Calu3 (cell line): Measurements from ENCODE around the gene FAM13A. TPM values are rescaled to one million over a fixed set of nuclear protein-coding genes. Genes with fewer than 3 reads are reported as not detected.
A peak's percentile ranks its signal among the peaks of the same experiment; 100 is the strongest.

Source experiments
- BruUV-seq: library from RNA; stranded (reverse); fragments of 400-500 nt; replicated peaks from 2 replicates; lab custom pipeline; 2021; lab: Mats Ljungman, UMichigan
- CTCF ChIA-PET: fragments of 300-600 bp; sonication (Branson Sonifier 250); formaldehyde crosslinking; loops from one replicate; lab custom pipeline; 2022; ENCODE audit warnings: antibody characterized with exemption; lab: Charles Lee
- DNase-seq: peaks from one replicate; pipeline ENCODE4 v3.0.0; 2022
- H3K27ac Mint-ChIP-seq: one replicate; pipeline ENCODE4 v1.8.0; 2022; ENCODE audit warnings: mixed read lengths; ENCODE audit not compliant: unreplicated experiment
- H3K27me3 Mint-ChIP-seq: one replicate; pipeline ENCODE4 v1.8.0; 2022; ENCODE audit warnings: mixed read lengths; ENCODE audit not compliant: unreplicated experiment
- H3K36me3 Mint-ChIP-seq: one replicate; pipeline ENCODE4 v1.8.0; 2022; ENCODE audit warnings: mild to moderate bottlenecking, moderate library complexity, mixed read lengths; ENCODE audit not compliant: insufficient read depth, unreplicated experiment
- H3K4me1 Mint-ChIP-seq: one replicate; pipeline ENCODE4 v1.8.0; 2022; ENCODE audit warnings: mild to moderate bottlenecking, low read depth, mixed read lengths; ENCODE audit not compliant: unreplicated experiment
- H3K4me3 Mint-ChIP-seq: one replicate; pipeline ENCODE4 v1.8.0; 2022; ENCODE audit warnings: mild to moderate bottlenecking, low read depth, moderate library complexity, mixed read lengths; ENCODE audit not compliant: unreplicated experiment
- H3K9me3 Mint-ChIP-seq: one replicate; pipeline ENCODE4 v1.8.0; 2022; ENCODE audit warnings: low read depth, mixed read lengths; ENCODE audit not compliant: unreplicated experiment
- intact Hi-C: fragments of 100-400 bp; cut with micrococcal nuclease; formaldehyde crosslinking; loops from one replicate; pipeline ENCODE4 v1.10.0; 2022; ENCODE audit not compliant: unreplicated experiment
- total RNA-seq: library from RNA; stranded (reverse); gene quantifications from 2 replicates; pipeline ENCODE4 v1.2.3, GENCODE V29; 2022
- TF ChIP-seq, protein P1 (sequence below): fragments of 200-600 bp; IDR thresholded peaks from one replicate; pipeline ENCODE4 v1.8.0; 2022; ENCODE audit warnings: antibody characterized with exemption; ENCODE audit not compliant: unreplicated experiment

FAM13A gene
- total RNA-seq, 1 experiment from 2014 or later: 13.5 TPM

DNA sequence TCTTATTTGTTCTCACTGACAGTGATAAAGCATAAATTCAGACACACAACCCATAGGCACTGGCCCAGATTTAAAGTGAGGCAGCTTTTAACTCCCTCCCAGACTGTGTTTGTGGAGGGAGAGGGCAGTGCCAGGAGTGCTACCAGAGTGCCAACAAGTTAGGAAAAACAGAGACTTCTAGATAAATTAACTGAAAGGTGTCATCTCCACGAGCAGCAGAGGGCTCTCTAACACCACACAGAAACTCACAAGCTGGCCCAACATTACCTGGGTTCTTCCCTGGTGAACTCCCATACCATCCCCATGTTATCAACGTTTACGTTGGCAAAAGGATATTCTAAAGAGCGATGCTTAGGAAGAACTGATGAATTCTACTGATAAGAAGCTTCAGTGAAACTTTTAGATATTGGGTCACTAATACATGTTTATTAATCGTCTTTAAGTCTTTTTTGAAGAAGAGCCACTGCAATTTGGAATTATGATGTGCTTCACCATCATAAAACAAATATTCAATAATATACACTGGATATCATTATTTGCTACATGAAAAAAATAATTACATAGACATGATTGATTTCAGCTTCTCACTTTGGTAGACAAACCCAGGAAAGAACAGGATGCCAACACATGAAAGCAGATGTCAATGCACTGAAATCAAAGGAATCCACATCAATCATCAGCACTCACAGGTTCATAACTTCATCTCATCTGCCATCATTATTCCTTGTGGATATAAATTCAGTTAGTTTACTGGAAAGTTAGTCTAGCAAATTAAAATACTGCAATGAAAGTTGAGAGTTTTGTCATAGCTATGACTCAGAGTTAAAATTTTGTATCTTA, 238.1 kb downstream of the FAM13A start:
- Mint-ChIP-seq H3K27ac (no peak overlapping the region), H3K4me1 (peaks cover 16% of the 10 kb centered on the region), H3K9me3 (no peaks in the 10 kb centered on the region), H3K4me3 (no peak overlapping the region), H3K27me3 (no peaks in the 10 kb centered on the region), H3K36me3 (peaks cover 15% of the 10 kb centered on the region)
- intact Hi-C loops: loop anchor here (1.0 kb wide), 1 partner anchor 205 kb away; no protein-coding TSS in a partner anchor
- no TSS peak for BruUV-seq
- TF ChIP-seq, protein P1, sequence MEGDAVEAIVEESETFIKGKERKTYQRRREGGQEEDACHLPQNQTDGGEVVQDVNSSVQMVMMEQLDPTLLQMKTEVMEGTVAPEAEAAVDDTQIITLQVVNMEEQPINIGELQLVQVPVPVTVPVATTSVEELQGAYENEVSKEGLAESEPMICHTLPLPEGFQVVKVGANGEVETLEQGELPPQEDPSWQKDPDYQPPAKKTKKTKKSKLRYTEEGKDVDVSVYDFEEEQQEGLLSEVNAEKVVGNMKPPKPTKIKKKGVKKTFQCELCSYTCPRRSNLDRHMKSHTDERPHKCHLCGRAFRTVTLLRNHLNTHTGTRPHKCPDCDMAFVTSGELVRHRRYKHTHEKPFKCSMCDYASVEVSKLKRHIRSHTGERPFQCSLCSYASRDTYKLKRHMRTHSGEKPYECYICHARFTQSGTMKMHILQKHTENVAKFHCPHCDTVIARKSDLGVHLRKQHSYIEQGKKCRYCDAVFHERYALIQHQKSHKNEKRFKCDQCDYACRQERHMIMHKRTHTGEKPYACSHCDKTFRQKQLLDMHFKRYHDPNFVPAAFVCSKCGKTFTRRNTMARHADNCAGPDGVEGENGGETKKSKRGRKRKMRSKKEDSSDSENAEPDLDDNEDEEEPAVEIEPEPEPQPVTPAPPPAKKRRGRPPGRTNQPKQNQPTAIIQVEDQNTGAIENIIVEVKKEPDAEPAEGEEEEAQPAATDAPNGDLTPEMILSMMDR: peak; percentile 27
- peak; percentile 42 for DNase-seq
- CTCF ChIA-PET: interaction anchor here (1.0 to 1.7 kb wide), 2 partner anchors 74 to 205 kb away, joined by 3 to 19 read pairs; no protein-coding TSS in a partner anchor

DNA sequence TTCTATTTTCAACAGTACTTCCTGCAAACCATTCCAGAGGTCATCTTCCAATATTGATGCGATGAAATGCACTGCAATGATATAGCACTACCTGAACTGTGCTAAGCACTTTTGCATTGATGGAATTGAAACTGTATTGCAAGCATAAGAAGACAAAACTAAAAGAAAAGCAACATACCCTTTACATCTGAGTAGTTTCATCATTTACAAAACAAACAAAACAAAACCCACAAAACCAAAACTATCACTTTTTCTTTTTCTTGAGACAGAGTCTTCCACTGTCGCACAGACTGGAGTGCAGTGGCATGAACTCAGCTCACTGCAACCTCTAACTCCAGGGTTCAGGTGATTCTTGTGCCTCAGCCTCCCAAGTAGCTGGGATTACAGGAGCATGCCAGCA, 239.2 kb downstream of the FAM13A start:
- CTCF ChIA-PET: no interaction called here
- TF ChIP-seq, protein P1: no peak
- Mint-ChIP-seq H3K27ac (no peak overlapping the region), H3K4me3 (no peak overlapping the region), H3K36me3 (peaks cover 6% of the 10 kb centered on the region), H3K9me3 (no peaks in the 10 kb centered on the region), H3K4me1 (peaks cover 18% of the 10 kb centered on the region), H3K27me3 (no peaks in the 10 kb centered on the region)
- intact Hi-C loops: loop anchor here (1.0 kb wide), 1 partner anchor 207 kb away; no protein-coding TSS in a partner anchor
- no peak for DNase-seq
- no TSS peak for BruUV-seq

DNA sequence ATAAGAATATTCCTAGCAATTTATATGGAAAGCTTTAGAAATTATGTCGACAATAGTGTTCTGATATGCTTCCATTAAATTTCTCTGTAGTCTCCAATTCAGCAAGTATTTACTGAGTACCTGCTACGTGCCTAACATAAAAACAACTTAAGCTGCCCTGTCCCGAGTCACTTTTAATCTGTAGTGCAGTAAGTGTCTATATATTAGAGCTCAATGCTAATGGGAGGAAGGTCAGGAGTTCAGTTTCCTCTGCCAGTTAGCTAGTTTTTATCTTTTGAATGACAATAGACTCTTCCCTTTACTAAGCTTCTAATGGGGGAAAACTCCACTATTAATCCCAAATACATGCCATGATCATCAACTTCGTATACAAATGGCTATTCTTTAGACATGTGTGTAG, 240.6 kb downstream of the FAM13A start:
- H3K9me3 Mint-ChIP-seq: no peaks in the 10 kb centered on the region

DNA sequence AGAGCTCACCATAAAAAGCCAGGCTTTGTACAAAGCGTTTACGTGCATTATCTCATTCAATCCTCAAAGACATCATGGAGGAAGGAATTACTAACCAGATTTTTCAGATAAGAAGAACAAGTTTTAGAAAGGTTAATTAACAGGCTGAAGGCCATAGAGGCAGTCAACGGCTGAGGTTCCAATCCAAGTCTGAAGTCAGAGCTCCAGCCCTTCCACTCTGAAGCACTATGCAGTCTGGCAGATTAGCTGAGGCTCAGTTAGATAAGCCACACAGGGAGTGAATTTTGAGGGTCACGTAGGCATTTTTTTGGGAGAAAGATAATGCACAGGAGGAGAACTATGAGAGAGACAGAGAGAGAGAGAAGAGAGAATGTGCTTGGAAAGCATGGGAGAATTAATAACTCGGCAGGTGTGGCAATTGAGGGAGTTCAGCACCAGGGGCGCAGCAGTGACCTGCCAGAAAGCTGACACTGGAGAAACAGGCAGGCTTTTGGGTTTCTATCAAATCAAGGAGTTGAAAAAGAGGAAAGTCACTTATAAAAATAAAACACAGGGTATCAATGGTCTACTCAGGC, 242.9 kb downstream of the FAM13A start:
- TF ChIP-seq, protein P1: peak; percentile 16
- H3K27me3 Mint-ChIP-seq: no peaks in the 10 kb centered on the region
- peaks cover 17% of the 10 kb centered on the region for H3K4me1 Mint-ChIP-seq
- peak; percentile 36 for DNase-seq
- H3K4me3 Mint-ChIP-seq: no peak overlapping the region
- H3K36me3 Mint-ChIP-seq: no peaks in the 10 kb centered on the region
- H3K27ac Mint-ChIP-seq: no peak overlapping the region
- CTCF ChIA-PET: interaction anchor here (0.6 kb wide), 1 partner anchor 131 kb away, joined by 3 read pairs; no protein-coding TSS in a partner anchor
- no TSS peak for BruUV-seq
- no peaks in the 10 kb centered on the region for H3K9me3 Mint-ChIP-seq
- intact Hi-C loops: no loop called here

More for the DNA sequence above, 240.6 kb downstream of the FAM13A start:
- no peak for DNase-seq
- H3K27ac Mint-ChIP-seq: no peak overlapping the region
- intact Hi-C loops: no loop called here
- TF ChIP-seq, protein P1: no peak
- H3K36me3 Mint-ChIP-seq: no peaks in the 10 kb centered on the region
- H3K4me1 Mint-ChIP-seq: peaks cover 17% of the 10 kb centered on the region
- BruUV-seq: no TSS peak
- H3K27me3 Mint-ChIP-seq: no peaks in the 10 kb centered on the region
- H3K4me3 Mint-ChIP-seq: no peak overlapping the region
- CTCF ChIA-PET: interaction anchor here (1.2 kb wide), 1 partner anchor 207 kb away, joined by 4 read pairs; no protein-coding TSS in a partner anchor
